Upper lobe of right lung (tissue), 1 donor: ENCODE results near the gene NCOA3. TPM values are rescaled to one million over a fixed set of nuclear protein-coding genes. Genes with fewer than 3 reads are reported as not detected.
"Not testable (repeated sequence)": the region's sequence is repeated elsewhere in the genome, so short reads cannot be mapped to it uniquely, and the experiment has no call there.

ENCODE experiments used
- ATAC-seq: fragments of 200-7000 bp; cut with Tn5 transposase; one replicate; pipeline ENCODE4 v1.9.1; 2020; ENCODE audit warnings: mild to moderate bottlenecking, moderate library complexity
- DNase-seq: peaks from one replicate; pipeline ENCODE4 v3.0.0-alpha.2; 2020
- H3K27ac ChIP-seq: fragments of 200-600 bp; one replicate; pipeline ENCODE4 v1.8.0; 2022
- H3K27me3 ChIP-seq: fragments of 200-600 bp; one replicate; pipeline ENCODE4 v1.8.0; 2022; ENCODE audit warnings: mild to moderate bottlenecking
- H3K36me3 ChIP-seq: fragments of 200-600 bp; one replicate; pipeline ENCODE4 v1.8.0; 2022
- H3K4me1 ChIP-seq: fragments of 200-600 bp; one replicate; pipeline ENCODE4 v1.8.0; 2022
- H3K4me3 ChIP-seq: fragments of 200-600 bp; one replicate; pipeline ENCODE4 v1.8.0; 2022; ENCODE audit warnings: mild to moderate bottlenecking
- H3K9me3 ChIP-seq: fragments of 200-600 bp; one replicate; pipeline ENCODE4 v1.8.0; 2022
- intact Hi-C: fragments of 100-400 bp; cut with DNase I; formaldehyde crosslinking; loops from one replicate; pipeline ENCODE4 v1.11.0; 2022
- total RNA-seq: library from RNA; stranded (reverse); fragmentation: NEBNext Ultra II Directional; extraction: Animal tissue kit (Norgen Biotek cat#: 25700); gene quantifications from one replicate; pipeline ENCODE4 v1.2.1, GENCODE V29; 2021
- TF ChIP-seq, protein P1 (sequence below): fragments of 200-600 bp; IDR thresholded peaks from one replicate; pipeline ENCODE4 v1.8.0; 2022; ENCODE audit warnings: antibody characterized with exemption
- donor health status: DM: no; HTN: yes; CAD: no; lungs with severe emphysema.

NCOA3 gene
- total RNA-seq, 1 donor from 2014 or later = 48.8 TPM

DNA sequence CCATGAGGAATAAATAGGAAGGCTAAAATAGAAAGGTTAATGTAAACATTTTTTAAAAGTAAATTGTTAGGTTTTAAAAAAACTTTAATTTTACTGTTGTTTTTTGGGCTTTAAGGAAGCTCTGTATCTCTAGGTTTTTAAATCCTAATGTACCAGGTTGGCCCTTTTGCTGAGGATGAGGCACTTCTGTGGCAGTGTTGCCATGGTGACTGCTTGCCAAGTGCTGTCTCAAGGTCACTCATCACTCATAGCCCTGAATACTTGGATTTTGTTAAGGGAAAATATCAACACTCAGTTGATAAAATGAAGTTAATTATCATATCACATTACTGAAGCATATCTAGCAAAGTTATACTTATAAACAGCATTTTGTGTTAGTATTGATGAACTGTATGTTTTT lies 50.2 kb downstream of the NCOA3 start:
- DNase-seq (no peak), ATAC-seq (no peak)
- Histone ChIP-seq H3K4me1 (no peaks in the 10 kb centered on the region), H3K4me3 (no peak overlapping the region), H3K36me3 (no peaks in the 10 kb centered on the region), H3K27ac (no peak overlapping the region), H3K27me3 (no peaks in the 10 kb centered on the region), H3K9me3 (no peaks in the 10 kb centered on the region)
- TF ChIP-seq, protein P1, sequence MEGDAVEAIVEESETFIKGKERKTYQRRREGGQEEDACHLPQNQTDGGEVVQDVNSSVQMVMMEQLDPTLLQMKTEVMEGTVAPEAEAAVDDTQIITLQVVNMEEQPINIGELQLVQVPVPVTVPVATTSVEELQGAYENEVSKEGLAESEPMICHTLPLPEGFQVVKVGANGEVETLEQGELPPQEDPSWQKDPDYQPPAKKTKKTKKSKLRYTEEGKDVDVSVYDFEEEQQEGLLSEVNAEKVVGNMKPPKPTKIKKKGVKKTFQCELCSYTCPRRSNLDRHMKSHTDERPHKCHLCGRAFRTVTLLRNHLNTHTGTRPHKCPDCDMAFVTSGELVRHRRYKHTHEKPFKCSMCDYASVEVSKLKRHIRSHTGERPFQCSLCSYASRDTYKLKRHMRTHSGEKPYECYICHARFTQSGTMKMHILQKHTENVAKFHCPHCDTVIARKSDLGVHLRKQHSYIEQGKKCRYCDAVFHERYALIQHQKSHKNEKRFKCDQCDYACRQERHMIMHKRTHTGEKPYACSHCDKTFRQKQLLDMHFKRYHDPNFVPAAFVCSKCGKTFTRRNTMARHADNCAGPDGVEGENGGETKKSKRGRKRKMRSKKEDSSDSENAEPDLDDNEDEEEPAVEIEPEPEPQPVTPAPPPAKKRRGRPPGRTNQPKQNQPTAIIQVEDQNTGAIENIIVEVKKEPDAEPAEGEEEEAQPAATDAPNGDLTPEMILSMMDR = no peak
- intact Hi-C loops = no loop called here

DNA sequence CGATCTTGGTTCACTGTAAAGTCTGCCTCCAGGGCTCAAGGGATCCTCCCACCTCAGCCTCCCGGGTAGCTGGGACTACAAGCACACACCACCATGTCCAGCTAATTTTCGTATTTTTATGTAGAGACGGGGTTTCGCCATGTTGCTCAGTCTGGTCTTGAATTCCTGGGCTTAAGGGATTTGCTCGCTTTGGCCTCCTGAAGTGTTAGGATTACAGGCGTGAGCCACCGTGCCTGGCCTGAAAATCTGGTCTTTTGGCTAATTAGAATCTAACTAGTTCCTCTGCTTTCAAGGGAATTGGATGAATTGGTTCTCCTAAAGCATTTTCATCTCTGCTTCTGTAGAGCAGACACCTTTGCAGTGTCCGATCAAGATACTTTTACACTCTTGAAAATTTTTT lies 51.3 kb downstream of the NCOA3 start:
- Histone ChIP-seq H3K4me3 (no peak overlapping the region), H3K9me3 (no peaks in the 10 kb centered on the region), H3K27ac (no peak overlapping the region), H3K36me3 (no peaks in the 10 kb centered on the region), H3K27me3 (no peaks in the 10 kb centered on the region), H3K4me1 (no peaks in the 10 kb centered on the region)
- DNase-seq (no peak), ATAC-seq (no peak)
- intact Hi-C loops = no loop called here
- TF ChIP-seq, protein P1 = no peak

DNA sequence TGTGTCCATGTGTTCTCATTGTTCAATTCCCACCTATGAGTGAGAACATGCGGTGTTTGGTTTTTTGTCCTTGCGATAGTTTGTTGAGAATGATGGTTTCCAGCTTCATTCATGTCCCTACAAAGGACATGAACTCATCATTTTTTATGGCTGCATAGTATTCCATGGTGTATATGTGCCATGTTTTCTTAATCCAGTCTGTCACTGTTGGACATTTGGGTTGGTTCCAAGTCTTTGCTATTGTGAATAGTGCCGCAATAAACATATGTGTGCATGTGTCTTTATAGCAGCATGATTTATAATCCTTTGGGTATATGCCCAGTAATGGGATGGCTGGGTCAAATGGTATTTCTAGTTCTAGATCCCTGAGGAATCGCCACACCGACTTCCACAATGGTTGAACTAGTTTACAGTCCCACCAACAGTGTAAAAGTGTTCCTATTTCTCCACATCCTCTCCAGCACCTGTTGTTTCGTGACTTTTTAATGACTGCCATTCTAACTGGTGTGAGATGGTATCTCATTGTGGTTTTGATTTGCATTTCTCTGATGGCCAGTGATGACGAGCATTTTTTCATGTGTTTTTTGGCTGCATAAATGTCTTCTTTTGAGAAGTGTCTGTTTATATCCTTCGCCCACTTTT lies 52.0 kb downstream of the NCOA3 start:
- DNase-seq, H3K9me3 ChIP-seq, H3K27me3 ChIP-seq, ATAC-seq, intact Hi-C loops, H3K4me1 ChIP-seq, H3K36me3 ChIP-seq, H3K4me3 ChIP-seq, H3K27ac ChIP-seq: not testable (repeated sequence)

DNA sequence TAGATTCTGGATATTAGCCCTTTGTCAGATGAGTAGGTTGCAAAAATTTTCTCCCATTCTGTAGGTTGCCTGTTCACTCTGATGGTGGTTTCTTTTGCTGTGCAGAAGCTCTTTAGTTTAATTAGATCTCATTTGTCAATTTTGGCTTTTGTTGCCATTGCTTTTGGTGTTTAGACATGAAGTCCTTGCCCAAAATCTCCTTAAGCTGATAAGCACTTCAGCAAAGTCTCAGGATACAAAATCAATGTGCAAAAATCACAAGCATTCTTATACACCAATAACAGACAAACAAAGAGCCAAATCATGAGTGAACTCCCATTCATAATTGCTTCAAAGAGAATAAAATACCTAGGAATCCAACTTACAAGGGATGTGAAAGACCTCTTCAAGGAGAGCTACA lies 52.6 kb downstream of the NCOA3 start:
- H3K27me3 ChIP-seq, ATAC-seq, H3K4me3 ChIP-seq, intact Hi-C loops, DNase-seq, H3K27ac ChIP-seq, H3K9me3 ChIP-seq, H3K36me3 ChIP-seq: not testable (repeated sequence)
- peaks cover 10% of the 10 kb centered on the region for H3K4me1 ChIP-seq

DNA sequence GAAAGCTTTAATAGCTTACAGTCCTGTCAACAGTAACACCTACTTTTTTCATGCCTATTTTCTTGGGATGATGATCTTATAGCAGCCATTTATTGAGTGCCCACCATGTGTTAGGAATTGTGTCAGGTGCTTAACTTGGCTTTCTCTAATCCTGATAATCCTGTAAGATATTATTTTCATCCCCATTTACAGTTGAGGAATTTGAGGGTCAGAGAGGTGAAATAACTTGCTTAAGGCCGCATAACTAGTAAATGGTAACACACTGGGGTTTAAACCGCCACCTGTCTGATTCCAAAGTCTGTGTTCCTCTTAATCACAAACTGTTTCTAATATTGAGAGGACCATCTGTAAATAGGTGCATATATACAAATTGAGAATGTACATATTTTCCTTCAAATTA lies 55.5 kb downstream of the NCOA3 start:
- peaks cover 30% of the 10 kb centered on the region for H3K4me1 ChIP-seq
- no peak overlapping the region for H3K27ac ChIP-seq
- H3K9me3 ChIP-seq = no peaks in the 10 kb centered on the region
- intact Hi-C loops = no loop called here
- no peak for ATAC-seq
- H3K4me3 ChIP-seq = no peak overlapping the region
- H3K27me3 ChIP-seq = no peaks in the 10 kb centered on the region
- no peaks in the 10 kb centered on the region for H3K36me3 ChIP-seq
- no peak for DNase-seq
- TF ChIP-seq, protein P1 = no peak

DNA sequence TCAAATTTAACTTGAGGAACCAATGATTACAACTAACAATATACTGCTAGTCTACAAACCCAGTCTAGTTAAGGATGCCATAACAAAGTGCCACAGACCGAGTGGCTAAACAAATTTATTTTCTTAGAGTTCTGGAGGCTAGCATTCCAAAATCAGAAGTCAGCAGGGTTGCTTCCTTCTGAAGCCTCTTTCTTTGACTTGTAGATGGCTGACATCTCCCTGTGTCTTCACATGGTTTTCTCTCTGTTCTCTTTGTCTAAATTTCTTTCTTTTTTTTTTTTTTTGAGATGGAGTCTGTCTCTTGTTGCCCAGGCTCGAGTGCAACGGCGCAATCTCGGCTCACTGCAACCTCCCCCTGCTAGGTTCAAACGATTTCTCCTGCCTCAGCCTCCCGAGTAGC lies 56.1 kb downstream of the NCOA3 start:
- Histone ChIP-seq H3K9me3 (no peaks in the 10 kb centered on the region), H3K27me3 (no peaks in the 10 kb centered on the region), H3K4me3 (no peak overlapping the region), H3K27ac (no peak overlapping the region), H3K4me1 (peaks cover 30% of the 10 kb centered on the region), H3K36me3 (no peaks in the 10 kb centered on the region)
- TF ChIP-seq, protein P1 = no peak
- no peak for DNase-seq
- intact Hi-C loops = no loop called here
- ATAC-seq = no peak
